Stimulated activated CD4-positive, alpha-beta T cell treated with anti-CD3 and anti-CD28 coated beads, Interleukin-12 subunit alpha, Interleukin-12 subunit beta, amount 100 ng/mL, for 48 hours (primary cell): ENCODE data around the gene DYNAP.

ENCODE experiments used
- DNase-seq, 3 donors: peaks; one replicate each; pipeline ENCODE4 v3.0.0-alpha.2; 2020; ENCODE audit warnings: low read depth in 2 of 3, low spot score in 1 of 3

The DYNAP gene

DNA sequence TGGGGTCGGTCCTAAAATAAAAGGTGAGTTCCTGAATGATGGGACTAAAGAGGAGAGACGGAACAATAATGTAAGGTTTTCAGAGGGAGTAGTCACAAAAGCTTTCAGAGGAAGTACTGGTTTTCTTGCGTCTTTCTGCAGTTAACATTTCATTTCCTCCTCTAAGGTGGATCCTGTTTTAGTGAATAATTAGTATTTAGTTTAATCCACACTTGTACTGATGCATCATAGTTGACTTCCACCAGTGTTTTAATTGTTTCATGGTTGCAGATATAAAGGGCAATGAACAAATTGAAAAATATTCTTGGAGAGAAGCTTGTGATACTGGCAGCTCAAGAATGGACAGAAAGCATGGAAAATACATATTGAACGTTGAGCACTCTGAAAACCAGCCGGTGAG lies at the start of gene DYNAP:
TSS of gene DYNAP (plus strand) at position 301 of the 400 bp plus-strand sequence. CDS start at position 339, 38 bp downstream.
- no peak for DNase-seq

DNA sequence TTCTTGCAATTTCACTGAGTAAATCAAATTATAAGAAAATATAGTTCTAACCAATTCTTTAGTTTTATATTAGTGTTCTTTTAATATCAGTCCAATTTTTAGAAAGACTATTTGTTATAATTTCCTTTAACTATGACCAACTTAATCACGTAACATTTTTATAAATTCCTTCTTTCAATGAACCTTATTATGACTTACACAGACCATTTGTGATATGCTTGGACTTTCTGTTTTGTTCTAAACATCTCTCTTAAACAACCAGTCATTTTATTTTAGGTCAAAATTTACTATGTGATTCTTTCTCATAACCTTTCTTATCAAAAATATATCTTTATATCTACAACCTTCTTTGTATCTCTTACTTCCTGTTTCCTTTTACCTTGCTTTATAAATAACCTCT lies 39.5 kb upstream of the DYNAP start:
- no peak for DNase-seq

DNA sequence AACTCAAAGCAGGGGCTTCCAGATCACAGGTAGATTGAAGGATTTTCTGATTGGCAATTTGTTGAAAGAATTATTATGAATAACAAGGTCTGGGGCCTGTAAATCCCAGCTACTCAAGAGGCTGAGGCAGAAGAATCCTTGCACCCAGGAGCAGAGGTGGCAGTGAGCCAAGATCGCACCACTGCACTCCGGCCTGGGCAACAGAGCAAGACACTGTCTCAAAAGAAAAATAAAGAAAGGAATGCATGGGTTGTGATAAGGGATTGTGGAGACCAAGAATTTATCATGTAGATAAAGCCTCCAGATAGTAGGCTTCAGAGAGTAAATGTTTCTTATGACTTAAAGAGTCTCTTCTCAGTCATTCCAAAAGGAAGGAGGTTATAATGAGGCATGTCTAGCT lies 35.8 kb upstream of the DYNAP start:
- DNase-seq, result no peak

GRCh38 chr18:54555996-54556395 lies 35.0 kb upstream of the DYNAP start:
- DNase-seq, result no peak

GRCh38 chr18:54557958-54558357 lies 33.1 kb upstream of the DYNAP start:
- DNase-seq, result no peak

DNA sequence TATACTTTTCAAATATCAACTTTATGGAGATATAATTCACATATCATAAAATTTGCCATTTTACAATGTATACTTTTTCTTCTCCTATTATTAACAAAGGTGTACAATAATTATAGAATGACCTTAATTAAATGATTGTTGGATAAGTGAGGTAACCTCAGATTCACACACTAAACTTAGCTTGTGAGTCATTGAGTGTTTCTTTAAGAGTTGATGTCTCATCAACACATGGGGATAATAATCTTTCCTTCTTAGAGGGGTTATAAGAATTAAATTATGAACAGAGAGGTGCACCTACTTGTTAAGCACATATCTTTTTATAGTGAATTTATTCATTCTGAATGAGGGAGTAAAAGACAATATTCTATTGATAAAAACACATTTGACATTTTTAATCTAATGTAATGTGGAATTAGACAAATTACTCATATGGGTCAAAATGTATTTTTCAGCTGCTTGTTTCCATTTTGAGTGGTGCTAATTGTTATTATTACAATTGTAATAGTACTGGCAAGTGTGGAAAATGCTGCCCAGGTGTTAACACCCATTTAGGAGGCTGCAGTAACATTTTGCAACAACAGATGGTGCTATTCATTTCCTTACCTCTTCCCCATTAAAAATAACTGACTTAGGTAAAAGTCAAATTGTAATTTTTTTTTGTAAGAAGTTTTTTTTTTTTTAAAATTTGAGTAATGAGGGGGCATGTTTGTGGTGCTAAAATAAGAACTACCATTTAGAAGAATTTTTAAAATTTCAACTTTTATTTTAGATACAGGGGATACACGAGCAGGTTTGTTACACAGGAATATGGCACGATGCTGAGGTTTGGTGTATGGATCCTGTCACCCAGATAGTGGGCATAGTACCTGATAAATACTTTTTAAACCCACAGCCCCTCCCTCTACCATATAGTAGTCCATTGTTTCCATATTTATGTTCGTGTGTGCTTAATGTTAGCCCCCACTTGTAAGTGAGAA lies 32.1 kb upstream of the DYNAP start:
- DNase-seq, result peak in 1 of 3 donors; percentile 27

GRCh38 chr18:54561706-54562267 lies 29.3 kb upstream of the DYNAP start:
- no peak for DNase-seq

DNA sequence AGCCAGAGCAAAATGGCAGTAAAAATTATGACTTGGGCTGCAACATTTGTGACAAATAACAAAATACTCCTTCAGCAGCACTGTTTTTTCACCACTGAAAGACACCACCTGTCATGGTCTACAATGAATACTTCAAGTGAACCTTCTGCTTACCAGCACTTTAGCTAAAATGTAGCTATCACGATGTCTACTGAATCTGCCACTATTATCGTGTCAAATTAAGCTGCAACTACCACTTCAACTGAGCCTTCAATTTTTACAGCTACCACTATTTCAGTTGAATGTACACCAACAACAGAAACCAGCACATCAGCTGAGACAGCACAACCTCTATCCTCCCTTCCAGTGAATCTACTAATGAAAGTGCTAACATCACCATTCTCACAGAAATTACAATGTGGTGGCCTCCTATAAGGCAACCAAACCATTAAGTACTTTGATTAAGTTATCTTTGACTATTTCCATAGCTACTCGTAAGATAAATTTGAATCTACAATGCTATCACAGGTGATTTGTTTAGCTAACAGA lies 10.8 kb upstream of the DYNAP start:
- no peak for DNase-seq

DNA sequence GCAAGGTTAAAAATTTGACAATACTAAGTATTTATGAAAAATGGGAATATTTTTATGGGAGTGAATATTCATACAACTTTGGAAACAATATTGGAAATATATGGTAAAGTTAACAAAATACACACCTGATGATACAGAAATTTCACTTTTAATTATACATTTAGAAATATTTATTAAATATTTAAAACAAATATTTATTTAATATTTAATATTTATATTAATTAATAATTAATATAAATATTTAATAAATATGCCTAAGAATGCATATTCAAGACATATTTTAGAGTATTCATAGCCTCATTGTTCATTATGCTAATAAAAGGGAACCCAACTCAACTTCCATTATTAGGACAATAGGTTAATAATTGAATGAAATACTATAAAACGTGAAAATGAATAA lies 7.0 kb upstream of the DYNAP start:
- no peak for DNase-seq

- no peak for DNase-seq
Measured at GRCh38 chr18:54585743-54586142, 5.3 kb upstream of the DYNAP start.

- DNase-seq, result no peak
Measured at GRCh38 chr18:54604211-54604610, 13.2 kb downstream of the DYNAP start.

DNA sequence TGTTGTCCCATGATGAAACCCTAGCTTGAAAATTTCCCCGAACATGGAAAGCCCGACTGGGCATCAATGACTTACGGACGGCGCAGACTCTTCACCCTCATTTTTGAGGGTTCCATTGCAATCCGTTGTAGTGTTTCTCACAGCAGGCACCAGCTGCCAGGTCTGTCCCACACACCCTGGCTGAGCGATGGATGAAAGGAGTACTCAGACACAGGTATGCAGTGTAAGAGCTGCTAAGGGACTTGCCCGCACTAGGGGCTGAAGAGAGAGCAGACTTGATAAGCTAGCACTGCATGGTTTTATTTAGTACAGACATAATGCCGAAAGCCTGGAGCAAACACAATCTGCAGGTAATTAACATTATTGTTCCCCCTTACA lies 15.8 kb downstream of the DYNAP start:
- DNase-seq, result no peak

GRCh38 chr18:54607213-54608027 lies 16.4 kb downstream of the DYNAP start:
- no peak for DNase-seq

- DNase-seq, result no peak
Measured at GRCh38 chr18:54608028-54608642, 17.1 kb downstream of the DYNAP start.

GRCh38 chr18:54611816-54612215 lies 20.8 kb downstream of the DYNAP start:
- no peak for DNase-seq

DNA sequence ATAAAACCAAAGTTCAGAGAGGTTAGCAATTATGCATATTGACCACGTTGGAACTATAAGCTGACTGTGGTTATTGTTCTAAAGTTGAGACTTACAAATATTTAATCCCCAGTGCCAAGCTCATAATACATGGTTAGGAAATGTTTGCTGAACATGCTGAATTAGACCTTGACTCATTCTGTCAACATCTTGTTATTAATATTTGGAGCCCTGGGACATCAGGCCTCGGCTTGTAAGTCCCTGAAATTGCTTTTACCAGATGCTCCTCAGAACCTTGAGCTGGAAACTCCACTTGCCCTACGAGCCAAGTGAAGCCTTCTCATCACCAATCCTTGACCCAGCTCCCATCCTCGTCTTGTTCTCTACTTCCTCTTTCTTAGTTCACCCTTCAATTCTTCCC lies 21.2 kb downstream of the DYNAP start:
- DNase-seq, result no peak

- DNase-seq, result no peak
Measured at GRCh38 chr18:54613174-54613573, 22.1 kb downstream of the DYNAP start.

DNA sequence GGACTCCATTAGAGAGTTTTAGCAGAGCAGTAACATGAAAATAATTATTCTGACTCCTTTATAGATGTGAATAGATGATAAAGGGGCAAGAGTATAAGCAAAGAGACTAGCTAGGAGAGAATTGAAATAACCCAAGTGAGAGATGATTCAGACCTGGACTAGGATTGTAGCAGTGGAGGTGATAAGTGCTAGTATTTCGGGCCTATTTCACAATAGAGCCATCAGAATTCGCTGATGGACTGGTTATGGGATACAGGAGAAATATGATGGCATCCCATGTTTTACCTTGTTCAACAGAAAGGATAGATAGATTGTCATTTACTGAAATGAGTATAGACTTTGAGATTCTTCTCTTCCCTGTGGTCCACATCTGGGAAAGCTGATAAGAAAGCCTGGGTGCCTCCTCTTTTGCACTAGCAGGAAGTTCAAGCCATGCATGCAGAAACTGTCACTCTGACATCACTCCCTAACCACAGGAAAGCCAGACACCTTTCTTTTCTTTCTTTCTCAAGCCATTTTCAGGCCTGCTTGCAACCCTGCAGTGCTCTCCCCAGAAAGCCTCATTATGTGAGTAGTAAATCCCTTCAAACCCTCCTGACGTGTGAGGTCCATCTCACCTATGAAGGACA lies 25.3 kb downstream of the DYNAP start:
- DNase-seq, result no peak

- DNase-seq, result no peak
Measured at GRCh38 chr18:54622084-54622483, 31.0 kb downstream of the DYNAP start.

DNA sequence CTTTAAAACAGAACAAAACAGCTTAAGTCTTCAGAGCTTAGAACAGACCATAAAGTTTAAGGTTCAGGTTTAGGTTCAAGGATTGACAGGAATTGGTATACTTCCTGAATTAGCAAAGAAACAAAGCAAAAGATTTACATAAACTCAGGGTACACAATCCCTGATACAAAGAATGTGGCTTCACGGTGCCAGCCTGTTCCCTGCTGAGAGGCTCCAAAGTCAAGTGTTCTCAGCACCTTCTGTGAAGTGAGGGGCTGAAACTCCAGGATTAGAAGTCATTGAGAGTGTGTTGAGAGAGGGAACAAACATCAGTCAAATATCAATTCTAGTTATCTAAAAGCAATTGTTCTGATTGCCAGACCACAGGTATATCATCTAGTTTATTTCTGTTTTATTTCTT lies 35.7 kb downstream of the DYNAP start:
- no peak for DNase-seq

DNA sequence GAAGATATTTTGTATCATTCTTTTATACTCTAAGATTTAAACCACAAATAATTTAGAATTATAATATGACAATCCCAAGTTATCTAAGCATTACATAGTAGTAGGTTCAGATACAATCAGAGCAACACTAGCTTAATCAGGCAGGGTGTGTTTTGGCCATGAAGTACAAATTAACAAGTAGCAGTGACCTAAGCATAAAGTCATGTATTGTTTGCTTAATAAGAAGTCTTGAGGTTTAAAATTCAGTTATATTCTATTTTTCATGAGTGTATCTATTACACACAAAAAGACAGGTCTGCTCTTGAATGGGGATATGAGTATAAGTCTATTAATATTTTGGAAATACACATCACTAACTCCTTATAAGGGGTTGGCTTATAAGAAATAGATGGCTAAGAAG lies 39.9 kb downstream of the DYNAP start:
- no peak for DNase-seq
